Frontal cortex (tissue), 4 donors: Measurements from ENCODE around the gene ATP8A2. TPM values are rescaled to one million over a fixed set of nuclear protein-coding genes. Genes with fewer than 3 reads are reported as not detected.

ENCODE experiments used
- DNase-seq, 2 donors: peaks; one replicate each; pipeline ENCODE4 v3.0.0; 2012; ENCODE audit warnings: low spot score in 2 of 2
- FAIRE-seq: peaks from 2 replicates; lab custom pipeline; 2012; peaks lifted over from hg19 to GRCh38; lab: Jason Lieb, UNC
- total RNA-seq: library from RNA; depleted of rRNA; stranded (reverse); fragments of >200 nt; gene quantifications from one replicate; pipeline ENCODE4 v1.2.3, GENCODE V29; 2014
- donor health status: control.
- donor health status: control.
- donor health status: control.

The ATP8A2 gene
- total RNA-seq, 1 donor from 2014 or later = 63.6 TPM

DNA sequence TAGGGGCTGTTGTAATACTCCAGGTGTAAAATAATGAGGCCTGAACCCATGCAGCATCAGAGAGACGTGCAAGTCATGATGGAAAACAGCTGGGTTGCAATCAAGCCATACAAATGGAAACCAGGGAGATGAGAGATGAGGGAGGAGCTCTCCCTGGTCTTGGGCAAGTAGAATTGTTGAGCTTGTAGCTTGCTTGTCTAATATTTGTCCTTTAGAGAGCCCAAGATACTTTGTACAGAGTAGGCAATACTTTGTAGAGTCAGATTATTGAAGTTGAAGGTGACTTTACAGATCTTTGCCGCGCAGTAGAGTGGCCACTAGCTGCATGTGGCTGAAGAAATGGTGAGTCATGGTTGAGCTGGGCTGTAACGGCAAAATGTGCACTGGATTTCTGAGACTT lies 8.3 kb downstream of the ATP8A2 start:
- DNase-seq (no peak), FAIRE-seq (no peak)

DNA sequence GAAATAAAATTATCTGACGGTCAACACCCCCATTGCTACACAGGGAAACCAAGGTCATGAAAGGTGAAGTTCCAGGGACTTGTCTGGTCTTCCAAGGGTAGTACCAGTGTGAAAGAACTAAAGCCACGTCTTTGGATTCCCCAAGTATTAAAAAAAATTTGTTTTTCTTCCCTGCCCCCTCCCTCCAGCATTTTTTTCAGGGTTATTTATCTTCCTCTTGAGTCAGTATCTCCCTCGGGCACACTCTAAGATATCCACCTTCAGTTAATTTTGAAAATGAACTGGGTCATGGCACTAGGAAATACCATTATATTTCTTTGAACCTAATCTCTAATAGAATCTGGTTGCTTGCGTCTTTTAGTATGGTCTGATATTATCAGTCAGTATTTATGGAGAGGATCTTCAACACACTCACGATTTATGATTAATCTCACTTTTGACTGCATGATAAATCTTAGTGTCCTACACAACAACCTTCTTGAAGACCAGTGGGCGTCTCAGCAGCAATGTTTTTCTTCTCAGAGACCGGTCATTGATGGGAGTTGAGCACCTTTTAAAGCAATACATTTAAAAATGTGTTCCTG lies 9.1 kb downstream of the ATP8A2 start:
- FAIRE-seq (no peak), DNase-seq (no peak)

DNA sequence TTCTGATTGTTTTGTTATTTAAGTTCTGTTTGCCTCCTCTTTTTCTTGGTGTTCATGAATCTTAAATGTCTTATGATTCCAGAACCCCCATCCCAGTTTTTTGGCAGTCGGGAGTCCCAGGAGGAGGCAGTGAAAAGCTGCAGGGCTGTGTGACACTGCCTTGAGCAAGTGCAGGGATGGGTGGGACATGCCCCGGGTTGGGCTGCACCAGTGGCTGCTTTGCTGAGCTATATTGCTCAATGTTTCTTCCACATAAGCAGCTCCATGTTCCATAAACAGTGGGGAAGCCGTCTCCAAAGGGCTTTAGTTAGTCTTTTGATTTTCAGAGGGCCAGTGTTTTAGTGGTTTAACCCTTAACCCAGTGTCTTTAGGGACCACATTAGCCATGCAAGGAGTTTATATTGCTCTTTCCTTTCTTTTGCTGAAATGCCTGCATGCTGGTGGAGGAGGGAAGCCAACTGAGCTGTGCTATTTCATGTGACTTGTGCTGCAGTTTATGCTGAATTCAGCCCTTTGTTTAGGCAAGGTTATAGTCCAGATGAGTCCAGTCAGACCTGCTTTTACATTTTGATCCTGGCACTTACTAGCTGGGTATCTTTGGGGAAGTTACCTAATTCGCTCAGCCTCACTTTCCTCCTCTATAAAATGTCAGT lies 13.1 kb downstream of the ATP8A2 start:
- DNase-seq (no peak), FAIRE-seq (no peak)

DNA sequence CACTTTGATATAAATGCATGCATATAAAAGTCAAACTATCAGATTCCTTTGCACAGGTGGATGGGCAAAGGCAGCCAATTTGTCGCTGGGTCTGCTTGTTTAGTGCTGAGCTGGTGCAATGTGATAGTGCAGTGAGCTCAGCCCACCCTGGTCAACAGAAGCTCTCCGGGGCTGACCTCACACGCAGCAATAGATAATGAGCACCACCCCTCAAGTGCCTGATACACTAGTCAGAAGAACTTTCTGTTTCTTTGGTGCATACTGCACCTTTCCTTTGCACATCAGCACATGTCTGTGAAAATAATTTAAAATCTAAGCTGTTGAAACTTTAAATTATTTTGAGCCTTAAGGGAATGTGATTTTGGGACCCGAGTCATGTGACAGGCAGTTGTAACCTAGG lies 20.2 kb downstream of the ATP8A2 start:
- no peak for DNase-seq
- no peak for FAIRE-seq

DNA sequence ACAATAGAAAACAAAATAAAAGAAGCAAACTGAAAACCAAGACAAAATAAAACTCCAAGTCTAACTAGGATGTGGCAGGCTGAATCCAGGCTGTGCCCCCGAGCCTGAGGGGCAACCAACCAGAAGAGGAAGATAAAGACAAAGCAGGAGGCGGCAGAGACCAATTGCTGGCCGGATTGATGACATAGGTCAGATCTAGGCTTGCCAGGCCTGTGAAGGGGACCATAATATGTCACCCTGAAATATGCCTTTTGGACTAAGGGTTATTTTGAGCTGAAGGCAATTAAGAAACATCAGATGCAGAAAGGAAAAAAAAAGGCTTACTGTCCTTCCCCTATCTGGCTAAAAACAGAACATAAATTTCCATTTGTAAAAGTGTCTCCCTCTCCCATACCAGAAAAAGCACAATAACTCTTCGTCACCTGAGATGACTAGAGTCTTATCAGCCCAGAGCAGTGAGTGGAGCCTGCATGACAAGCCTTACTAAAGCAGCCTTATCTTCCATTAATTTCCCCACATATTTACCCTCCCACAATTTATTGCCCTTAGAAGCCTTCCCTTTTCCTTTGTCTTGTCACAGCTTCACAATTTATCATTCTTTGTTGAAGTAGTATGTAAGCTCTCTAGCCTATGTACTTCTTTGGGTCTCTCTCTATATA lies 22.8 kb downstream of the ATP8A2 start:
- DNase-seq (no peak), FAIRE-seq (no peak)

DNA sequence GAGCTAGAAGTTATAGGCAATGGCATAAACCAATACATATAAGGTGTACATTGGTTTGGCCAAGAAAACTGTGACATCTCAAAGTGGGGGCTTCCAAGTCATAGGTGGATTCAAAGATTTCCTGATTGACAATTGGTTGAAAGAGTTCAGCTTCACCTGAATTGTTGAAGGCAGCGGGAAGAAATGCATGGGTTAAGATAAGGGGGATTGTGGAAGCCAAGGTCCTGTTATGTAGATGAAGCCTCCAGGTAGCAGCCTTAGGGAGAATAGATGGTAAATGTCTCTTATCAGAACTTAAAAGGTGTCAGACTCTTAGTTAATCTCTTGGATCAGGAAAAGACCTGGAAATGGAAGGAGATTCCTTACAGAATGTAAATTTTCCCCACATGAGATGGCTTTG lies 26.0 kb downstream of the ATP8A2 start:
- DNase-seq = no peak
- no peak for FAIRE-seq

DNA sequence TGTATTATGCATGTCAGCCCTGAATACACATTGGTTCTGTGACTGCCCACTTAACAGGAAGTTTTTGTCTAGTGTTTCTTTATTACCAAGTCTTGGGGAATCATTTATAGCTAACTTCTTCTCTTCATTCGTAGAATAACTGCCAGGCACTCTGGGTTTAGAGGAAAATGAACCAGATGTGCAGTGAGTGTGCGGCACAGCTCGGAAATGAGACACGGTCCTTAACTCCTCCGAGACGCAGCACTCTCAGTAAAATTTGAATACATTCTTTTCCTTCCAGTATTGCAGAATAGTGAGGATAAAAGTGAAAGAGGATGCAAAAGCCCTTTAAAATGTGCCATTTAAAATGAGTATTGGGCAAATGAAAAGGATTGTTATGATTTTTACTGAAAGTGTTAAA lies 29.2 kb downstream of the ATP8A2 start:
- no peak for FAIRE-seq

DNA sequence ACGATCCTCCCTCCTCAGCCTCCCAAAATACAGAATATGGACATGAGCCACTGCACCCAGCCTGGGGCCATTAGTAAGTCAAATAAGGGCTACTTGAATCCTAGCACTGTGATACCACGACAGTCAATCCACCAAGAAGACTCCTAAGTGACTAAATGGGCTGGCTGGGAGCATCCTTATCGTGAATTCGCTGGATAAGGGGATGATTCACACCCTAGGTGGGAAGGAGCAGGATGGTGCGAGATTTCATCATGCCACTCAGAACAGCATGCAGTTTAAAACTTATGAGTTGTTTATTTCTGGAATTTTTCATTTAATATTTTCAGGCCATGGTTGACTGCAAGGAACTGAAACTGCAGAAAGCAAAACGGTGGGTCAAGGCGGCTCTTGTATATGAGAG lies 30.2 kb downstream of the ATP8A2 start:
- FAIRE-seq (no peak), DNase-seq (no peak)

More for the DNA sequence above, 29.2 kb downstream of the ATP8A2 start:
- no peak for DNase-seq

DNA sequence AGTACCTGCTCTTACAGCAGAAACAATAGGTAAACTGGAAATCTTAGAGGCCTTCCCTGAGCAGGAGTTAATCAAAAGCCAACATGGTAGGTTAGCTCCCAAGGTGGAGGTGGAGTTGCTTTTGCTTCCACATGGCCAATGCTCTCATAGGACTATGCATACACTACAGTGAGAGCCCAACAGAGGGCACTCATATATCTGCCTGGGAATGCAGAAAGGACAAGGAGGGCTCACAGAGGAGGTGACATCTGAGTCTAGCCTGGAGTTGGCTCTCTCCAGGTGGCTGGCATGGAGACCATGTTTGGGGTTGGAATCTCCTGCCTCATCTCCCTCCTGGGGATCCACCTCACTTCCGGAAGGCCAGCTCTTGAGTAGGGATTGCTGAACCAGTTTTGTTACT lies 34.6 kb downstream of the ATP8A2 start:
- no peak for DNase-seq
- no peak for FAIRE-seq

DNA sequence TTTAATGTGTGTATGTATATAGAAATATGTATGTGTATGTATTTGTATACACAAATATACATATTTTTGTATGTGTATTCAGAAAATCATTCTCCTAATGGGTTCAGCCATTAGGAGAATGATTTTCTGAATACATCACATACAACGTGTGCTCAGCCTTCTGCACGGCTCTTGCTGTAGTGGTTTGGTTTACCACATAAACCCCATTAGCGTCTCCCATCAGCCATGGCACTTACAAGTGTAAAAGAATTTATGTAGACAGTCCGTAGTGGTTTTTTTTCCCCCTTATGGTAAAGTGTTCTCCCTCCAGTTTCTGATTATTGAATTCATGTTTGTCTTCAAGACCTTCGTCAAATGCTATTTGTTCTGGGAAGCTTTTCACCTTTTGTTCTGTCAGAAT lies 38.2 kb downstream of the ATP8A2 start:
- FAIRE-seq (no peak), DNase-seq (no peak)

DNA sequence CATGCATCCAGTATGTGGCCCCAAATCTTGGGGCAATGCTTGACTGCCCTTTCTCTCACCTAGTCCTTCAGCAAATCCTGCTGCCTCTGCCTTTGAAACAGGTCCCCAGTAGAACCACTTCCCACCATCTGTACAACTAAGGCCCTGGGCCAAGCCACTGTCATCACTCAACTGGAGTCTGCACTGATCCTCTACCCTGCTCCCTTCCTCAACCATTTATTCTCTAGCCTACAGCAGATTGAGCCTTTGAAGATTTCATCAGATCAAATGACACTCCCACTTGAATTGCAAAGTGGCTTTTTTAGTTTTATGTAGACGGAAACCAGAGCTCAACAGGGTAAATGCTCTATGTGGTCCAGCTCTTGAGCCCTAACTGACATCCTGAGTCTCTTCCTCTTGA lies 43.5 kb downstream of the ATP8A2 start:
- no peak for DNase-seq
- no peak for FAIRE-seq

DNA sequence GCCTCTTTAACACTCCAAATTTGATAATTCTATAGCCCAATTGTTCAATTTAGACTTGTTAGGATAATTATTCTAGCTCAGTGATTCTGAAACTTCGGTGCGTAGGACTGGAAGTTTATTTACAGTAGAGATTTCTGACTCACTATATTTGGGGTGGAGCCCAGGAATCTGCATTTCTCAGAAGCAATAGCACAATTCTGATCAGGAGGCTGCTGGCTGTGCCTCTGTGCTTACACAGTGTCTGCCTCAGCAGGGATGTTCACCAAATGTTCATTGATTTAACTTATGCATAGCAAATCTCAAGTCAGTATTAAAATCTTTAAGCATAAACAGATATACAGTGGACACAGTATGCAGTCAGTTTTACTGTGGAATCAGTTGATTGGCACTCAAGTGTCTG lies 45.8 kb downstream of the ATP8A2 start:
- no peak for DNase-seq
- no peak for FAIRE-seq

DNA sequence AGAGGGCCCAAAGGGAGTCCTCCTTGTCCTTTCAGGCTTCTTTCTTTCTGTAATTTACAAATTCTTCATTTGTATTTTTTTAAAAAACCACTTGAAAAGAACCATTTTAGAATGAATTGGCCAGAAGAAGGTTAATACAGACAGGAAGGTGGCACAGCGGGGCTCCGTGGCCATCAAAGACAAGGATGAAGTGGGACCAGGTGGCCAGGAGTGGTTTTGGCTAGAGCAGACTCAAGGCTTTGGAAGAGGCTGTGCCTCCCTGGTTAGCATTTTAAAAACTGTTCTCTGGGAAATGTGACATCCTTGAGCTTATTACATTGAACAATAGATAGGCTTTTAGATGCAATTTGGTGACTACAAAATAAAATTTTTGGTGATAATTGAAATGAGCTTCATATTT lies 48.4 kb downstream of the ATP8A2 start:
- no peak for DNase-seq
- FAIRE-seq = no peak

DNA sequence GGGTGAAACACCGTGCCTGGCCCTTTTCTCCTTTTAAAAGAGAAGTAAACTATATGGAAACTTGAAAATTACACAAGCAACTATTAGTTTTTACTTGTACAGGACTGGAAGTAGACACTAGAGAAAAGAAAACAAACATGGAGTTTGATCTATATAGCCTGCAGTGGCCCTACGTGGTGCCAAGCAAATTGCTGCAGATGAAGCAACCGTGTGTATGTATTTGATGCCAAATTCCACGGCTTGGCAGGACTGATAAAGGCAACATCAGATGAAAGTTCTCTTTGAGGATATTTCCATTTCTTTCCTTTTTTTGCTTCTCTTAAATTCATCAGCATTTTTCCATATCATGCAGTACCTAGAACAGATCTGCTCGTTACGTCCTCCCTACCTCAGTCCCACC lies 49.8 kb downstream of the ATP8A2 start:
- FAIRE-seq = no peak
- DNase-seq = no peak

DNA sequence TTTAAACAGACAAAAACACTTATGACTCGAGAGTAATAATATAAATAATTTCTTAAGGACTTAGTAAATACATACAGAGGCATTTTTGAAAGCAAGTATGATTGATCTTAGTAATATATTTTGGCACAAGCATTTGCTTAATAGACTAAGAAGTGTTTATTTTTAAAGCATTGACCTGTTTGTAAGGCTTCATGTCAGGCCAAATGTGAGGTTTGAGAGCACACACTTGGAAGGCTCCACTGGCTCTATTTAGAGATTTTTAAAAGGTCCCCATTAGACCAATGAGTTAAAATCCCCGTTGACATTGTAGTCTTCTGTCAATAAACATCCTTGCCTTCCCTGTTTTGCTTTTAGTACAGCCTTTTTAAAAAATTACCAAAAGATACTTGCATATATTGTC lies 50.4 kb downstream of the ATP8A2 start:
- FAIRE-seq (no peak), DNase-seq (no peak)

DNA sequence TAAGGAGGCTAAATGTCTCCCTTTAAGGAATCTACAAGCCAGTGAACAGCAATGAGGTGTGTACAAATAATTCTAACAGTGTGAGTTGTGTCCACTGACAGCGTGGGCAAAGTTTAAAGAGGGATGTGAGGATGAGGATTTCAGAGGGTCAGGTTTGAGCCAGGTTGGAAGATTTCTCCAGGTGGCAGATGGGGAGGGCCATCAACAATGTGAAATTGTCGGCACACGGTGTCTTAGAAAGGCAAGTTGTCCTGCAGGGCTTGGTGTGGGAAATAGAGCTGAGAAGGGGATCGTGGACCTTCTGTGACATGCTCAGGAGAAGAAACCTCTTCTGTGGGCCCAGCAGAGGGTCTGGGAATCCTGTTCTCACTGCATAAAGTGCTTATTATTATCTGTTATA lies 52.1 kb downstream of the ATP8A2 start:
- no peak for FAIRE-seq
- DNase-seq = no peak

DNA sequence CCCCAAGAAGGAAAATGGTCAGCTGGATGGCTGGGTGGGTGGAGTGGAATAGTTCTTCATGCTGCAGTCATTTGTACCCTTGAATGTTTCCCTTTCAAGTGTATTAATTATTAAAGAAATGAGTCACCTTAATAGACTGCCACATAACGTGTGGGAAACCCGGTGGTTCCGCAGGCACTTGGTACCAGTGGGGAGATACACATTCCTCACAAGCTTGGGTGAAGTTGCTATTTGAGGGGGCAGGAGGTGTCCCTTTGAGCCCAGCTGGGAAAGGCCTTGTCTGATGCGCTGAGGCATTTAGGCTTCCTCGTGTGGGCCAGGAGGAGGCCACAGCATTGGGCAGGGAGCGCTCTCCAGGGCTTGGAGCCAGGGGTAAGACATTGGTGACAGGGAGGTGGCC lies 57.7 kb downstream of the ATP8A2 start:
- FAIRE-seq (no peak), DNase-seq (no peak)

DNA sequence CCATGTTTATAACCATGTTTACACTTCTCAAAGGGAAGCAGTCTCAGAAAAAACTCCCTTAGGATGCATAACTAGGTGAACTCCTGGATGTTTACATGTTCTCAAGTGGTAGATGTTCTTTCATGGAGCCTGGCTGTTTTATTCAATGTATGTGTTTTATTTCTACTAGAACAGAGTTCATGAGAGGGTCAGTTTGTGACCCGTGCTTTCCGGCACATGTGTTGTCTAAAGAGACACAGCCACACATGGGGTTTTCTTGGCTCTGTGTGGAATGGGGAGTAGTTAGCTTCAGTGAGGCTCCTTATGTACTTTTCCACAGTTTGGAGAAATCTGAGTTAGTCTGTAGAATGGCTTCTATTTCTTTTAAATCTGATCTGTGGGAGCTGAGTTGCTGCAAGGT lies 60.9 kb downstream of the ATP8A2 start:
- FAIRE-seq = no peak

DNA sequence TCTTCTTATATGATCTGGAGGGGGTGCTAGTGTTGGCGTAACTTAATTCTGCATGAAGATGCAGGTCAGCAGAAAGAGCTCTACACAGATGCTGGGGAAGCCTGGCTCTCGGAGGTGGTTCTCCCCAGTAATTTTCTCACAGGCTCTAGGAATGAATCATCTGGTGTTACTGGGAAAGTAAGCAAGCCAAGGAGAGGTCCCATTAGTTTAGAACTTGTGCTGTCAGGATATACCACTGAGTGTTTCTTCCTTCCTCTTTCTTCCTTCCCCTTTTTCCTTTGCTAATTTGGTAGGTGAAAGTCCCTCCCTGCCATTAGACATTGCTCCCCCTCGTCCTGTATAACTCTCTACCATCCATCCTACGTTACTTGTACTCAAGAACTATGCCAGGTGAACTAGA lies 68.3 kb downstream of the ATP8A2 start:
- FAIRE-seq (no peak), DNase-seq (no peak)

More for the DNA sequence above, 60.9 kb downstream of the ATP8A2 start:
- no peak for DNase-seq

DNA sequence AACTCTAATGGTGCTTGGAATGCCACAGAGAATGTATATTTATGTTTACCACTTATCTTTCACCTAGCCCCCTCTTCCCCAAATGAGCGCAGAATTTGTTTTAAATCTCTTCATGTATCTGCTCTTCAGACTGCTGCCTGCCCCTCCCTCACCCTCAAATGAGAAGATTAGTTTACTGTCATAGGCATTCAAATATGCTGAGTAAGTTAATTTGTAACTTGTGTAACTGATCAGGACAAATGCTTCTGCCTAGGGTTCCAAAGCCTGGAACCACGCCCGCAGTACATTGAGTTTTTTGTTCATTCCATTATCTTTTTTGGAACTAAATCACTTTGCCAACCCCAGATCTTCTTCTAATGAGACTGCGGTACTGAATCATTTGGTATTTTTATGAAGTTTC lies 74.5 kb downstream of the ATP8A2 start:
- no peak for FAIRE-seq
- no peak for DNase-seq

DNA sequence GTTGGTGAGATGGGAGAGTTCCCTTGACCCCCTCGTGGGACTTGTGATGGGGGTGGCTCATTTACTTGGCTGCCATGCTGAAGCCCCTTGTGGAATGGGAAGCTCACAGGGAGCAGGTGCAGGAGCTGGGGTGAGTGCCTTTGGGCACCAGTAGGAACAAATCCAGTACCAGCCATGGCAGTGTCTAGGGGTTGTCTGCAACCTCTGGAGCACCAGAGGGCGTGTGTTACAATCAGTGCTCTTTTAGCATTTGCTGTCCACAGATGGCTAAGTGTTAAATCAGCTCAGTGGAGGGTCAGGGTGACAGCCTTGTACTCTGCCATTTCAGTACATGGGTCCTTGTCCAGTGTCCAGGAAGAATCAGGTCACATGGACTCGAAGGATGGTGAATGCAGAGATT lies 75.6 kb downstream of the ATP8A2 start:
- no peak for FAIRE-seq
- no peak for DNase-seq
